ENCODE measurements around the gene MBOAT1.

Gene MBOAT1

GRCh38 chr6:20104696-20105095 lies 107.6 kb downstream of the MBOAT1 start:
- no peak for DNase-seq
- H3K4me3 ChIP-seq (ENCODE audit: low read depth, low read length) = no peak overlapping the region
- H3K36me3 ChIP-seq (replicated peaks) = no peaks in the 10 kb centered on the region
- TF ChIP-seq CTCF (IDR thresholded peaks at IDR 0.05; ENCODE audit: low read depth, low read length, missing control alignments) = no peak
- no peak overlapping the region for H3K27ac ChIP-seq
- no peaks in the 10 kb centered on the region for H3K27me3 ChIP-seq (replicated peaks)
- in situ Hi-C loops (cut with HindIII; ENCODE audit: low pct_ligation_motif_present, low sequenced_read_pairs) = no loop called here

- DNase-seq = no peak
- H3K27ac ChIP-seq = no peak overlapping the region
- no peaks in the 10 kb centered on the region for H3K36me3 ChIP-seq (replicated peaks)
- TF ChIP-seq CTCF (IDR thresholded peaks at IDR 0.05; ENCODE audit: low read depth, low read length, missing control alignments) = no peak
- H3K27me3 ChIP-seq (replicated peaks) = no peaks in the 10 kb centered on the region
- H3K4me3 ChIP-seq (ENCODE audit: low read depth, low read length) = no peak overlapping the region
- in situ Hi-C loops (cut with HindIII; ENCODE audit: low pct_ligation_motif_present, low sequenced_read_pairs) = no loop called here
Observed at GRCh38 chr6:20102397-20103073, 109.7 kb downstream of the MBOAT1 start.

- H3K27ac ChIP-seq = no peak overlapping the region
- TF ChIP-seq CTCF (IDR thresholded peaks at IDR 0.05; ENCODE audit: low read depth, low read length, missing control alignments) = no peak
- H3K36me3 ChIP-seq (replicated peaks) = no peaks in the 10 kb centered on the region
- no peak for DNase-seq
- in situ Hi-C loops (cut with HindIII; ENCODE audit: low pct_ligation_motif_present, low sequenced_read_pairs) = no loop called here
- no peak overlapping the region for H3K4me3 ChIP-seq (ENCODE audit: low read depth, low read length)
- H3K27me3 ChIP-seq (replicated peaks) = no peaks in the 10 kb centered on the region
Observed at GRCh38 chr6:20099156-20099555, 113.1 kb downstream of the MBOAT1 start.

GRCh38 chr6:20098267-20098876 lies 113.9 kb downstream of the MBOAT1 start:
- no peak for TF ChIP-seq CTCF (IDR thresholded peaks at IDR 0.05; ENCODE audit: low read depth, low read length, missing control alignments)
- in situ Hi-C loops (cut with HindIII; ENCODE audit: low pct_ligation_motif_present, low sequenced_read_pairs) = no loop called here
- H3K4me3 ChIP-seq (ENCODE audit: low read depth, low read length) = no peak overlapping the region
- no peak for DNase-seq
- H3K27ac ChIP-seq = no peak overlapping the region
- H3K27me3 ChIP-seq (replicated peaks) = no peaks in the 10 kb centered on the region
- H3K36me3 ChIP-seq (replicated peaks) = no peaks in the 10 kb centered on the region

DNA sequence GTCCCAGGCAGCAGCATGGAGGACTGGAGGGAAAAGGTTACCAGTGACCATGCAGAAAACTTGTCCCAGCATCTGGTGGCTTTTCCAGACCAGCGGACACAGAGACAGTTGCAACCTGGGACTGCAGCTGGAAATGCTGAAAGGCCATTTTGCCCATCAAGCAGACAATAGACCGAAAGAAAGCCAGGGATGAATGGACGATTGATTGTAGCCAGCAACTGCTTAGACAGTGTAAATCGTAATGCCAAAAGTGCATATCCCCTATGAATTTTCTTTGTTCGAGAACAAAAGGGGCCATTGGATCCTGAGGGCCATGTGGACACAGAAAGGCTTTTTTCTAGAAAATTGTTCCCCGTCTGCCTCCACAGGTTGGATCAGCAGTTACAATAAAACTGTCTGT lies 115.7 kb downstream of the MBOAT1 start:
- DNase-seq = no peak
- no peak overlapping the region for H3K27ac ChIP-seq
- no peak for TF ChIP-seq CTCF (IDR thresholded peaks at IDR 0.05; ENCODE audit: low read depth, low read length, missing control alignments)
- no peaks in the 10 kb centered on the region for H3K27me3 ChIP-seq (replicated peaks)
- no peak overlapping the region for H3K4me3 ChIP-seq (ENCODE audit: low read depth, low read length)
- no peaks in the 10 kb centered on the region for H3K36me3 ChIP-seq (replicated peaks)
- in situ Hi-C loops (cut with HindIII; ENCODE audit: low pct_ligation_motif_present, low sequenced_read_pairs) = no loop called here

DNA sequence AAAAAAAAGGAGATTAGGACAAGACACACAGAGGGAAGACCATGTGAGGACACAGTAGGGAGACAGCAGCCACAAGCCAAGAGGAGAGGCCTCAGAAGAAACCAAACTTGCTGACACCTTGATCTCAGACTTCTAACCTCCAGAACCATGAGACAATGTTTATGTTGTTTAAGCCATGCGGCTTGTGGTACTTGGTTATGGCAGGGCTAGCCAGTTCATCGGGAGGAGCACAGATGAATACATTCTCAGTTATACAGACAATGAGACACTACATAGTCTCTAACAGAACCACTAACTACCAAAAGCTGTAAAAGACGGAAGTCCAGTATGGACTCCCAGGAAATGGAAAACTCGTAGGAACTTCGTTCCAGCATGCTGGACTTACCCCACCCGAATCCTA lies 116.8 kb downstream of the MBOAT1 start:
- in situ Hi-C loops (cut with HindIII; ENCODE audit: low pct_ligation_motif_present, low sequenced_read_pairs) = no loop called here
- no peak for TF ChIP-seq CTCF (IDR thresholded peaks at IDR 0.05; ENCODE audit: low read depth, low read length, missing control alignments)
- DNase-seq = no peak
- H3K36me3 ChIP-seq (replicated peaks) = no peaks in the 10 kb centered on the region
- H3K27ac ChIP-seq = no peak overlapping the region
- H3K27me3 ChIP-seq (replicated peaks) = no peaks in the 10 kb centered on the region
- no peak overlapping the region for H3K4me3 ChIP-seq (ENCODE audit: low read depth, low read length)

Data from brain microvascular endothelial cell (primary cell).